A673 (cell line): ENCODE data around the gene CCDC40. TPM values are rescaled to one million over a fixed set of nuclear protein-coding genes. Genes with fewer than 3 reads are reported as not detected.
A peak's percentile ranks its signal among the peaks of the same experiment; 100 is the strongest.

Experiments
- BruUV-seq: library from RNA; stranded (reverse); fragments of 400-500 nt; replicated peaks from 2 replicates; lab custom pipeline; 2021; lab: Mats Ljungman, UMichigan
- CTCF ChIA-PET: fragments of 300-600 bp; sonication (Branson Sonifier 250); formaldehyde crosslinking; loops from one replicate; lab custom pipeline; 2022; ENCODE audit warnings: antibody characterized with exemption; lab: Charles Lee
- POLR2A ChIA-PET: fragments of 300-600 bp; sonication (Branson Sonifier 250); formaldehyde crosslinking; loops from one replicate; lab custom pipeline; 2022; ENCODE audit warnings: antibody characterized with exemption; ENCODE audit not compliant: low non-redundant PET; lab: Charles Lee
- DNase-seq: peaks from one replicate; pipeline ENCODE4 v3.0.0-alpha.2; 2015; ENCODE audit warnings: low spot score
- H3K27ac ChIP-seq: fragments of 200-600 bp; sonication (generic); 2 replicates; pipeline ENCODE4 v1.5.1; 2016; ENCODE audit warnings: mixed run types, low read depth, mild to moderate bottlenecking, mixed read lengths, antibody characterized with exemption, low read length; ENCODE audit not compliant: poor library complexity, severe bottlenecking
- H3K27me3 ChIP-seq: fragments of 200-600 bp; sonication (generic); replicated peaks from 2 replicates; pipeline ENCODE4 v1.6.1; 2017; ENCODE audit warnings: mixed run types, low read depth, mild to moderate bottlenecking, mixed read lengths, antibody characterized with exemption, low read length; ENCODE audit not compliant: insufficient read depth, poor library complexity
- H3K36me3 ChIP-seq: fragments of 200-600 bp; sonication (generic); 2 replicates; pipeline ENCODE4 v1.6.1; 2016; ENCODE audit warnings: mixed run types, mild to moderate bottlenecking, mixed read lengths, antibody characterized with exemption, low read length; ENCODE audit not compliant: insufficient read depth, poor library complexity, severe bottlenecking
- H3K4me1 ChIP-seq: fragments of 200-600 bp; sonication (generic); 2 replicates; pipeline ENCODE4 v1.6.1; 2017; ENCODE audit warnings: mixed run types, mild to moderate bottlenecking, mixed read lengths, antibody characterized with exemption, low read length; ENCODE audit not compliant: insufficient read depth, poor library complexity, severe bottlenecking
- H3K4me3 ChIP-seq: fragments of 200-600 bp; sonication (generic); 2 replicates; pipeline ENCODE4 v1.5.1; 2016; ENCODE audit warnings: low read depth, mixed run types, mild to moderate bottlenecking, mixed read lengths, low read length; ENCODE audit not compliant: poor library complexity, severe bottlenecking
- H3K9me3 ChIP-seq: fragments of 200-600 bp; sonication (generic); 2 replicates; pipeline ENCODE4 v1.6.1; 2016; ENCODE audit warnings: mixed run types, low read depth, mild to moderate bottlenecking, mixed read lengths, antibody characterized with exemption, low read length; ENCODE audit not compliant: poor library complexity, severe bottlenecking
- EZH2 ChIP-seq: fragments of 200-600 bp; sonication (generic); IDR thresholded peaks from 2 replicates; pipeline ENCODE4 v1.6.1; 2017; ENCODE audit warnings: borderline replicate concordance, low read depth, mild to moderate bottlenecking, mixed read lengths, antibody characterized with exemption, low read length; ENCODE audit not compliant: poor library complexity, severe bottlenecking
- intact Hi-C: fragments of 100-400 bp; cut with micrococcal nuclease; formaldehyde crosslinking; loops from one replicate; pipeline ENCODE4 v1.10.0; 2022; ENCODE audit not compliant: unreplicated experiment
- total RNA-seq: library from RNA; stranded (reverse); gene quantifications from 2 replicates; pipeline ENCODE4 v1.2.3, GENCODE V29; 2021
- TF ChIP-seq, protein P1 (sequence below): fragments of 300-800, 200-600 bp; sonication (generic); conservative IDR thresholded peaks from 2 replicates; pipeline ENCODE4 v1.5.1; 2017; ENCODE audit warnings: low read depth, mild to moderate bottlenecking, antibody characterized with exemption, low read length, moderate library complexity, mixed read lengths

The CCDC40 gene
- total RNA-seq, 1 experiment from 2014 or later, result 3.5 TPM

DNA sequence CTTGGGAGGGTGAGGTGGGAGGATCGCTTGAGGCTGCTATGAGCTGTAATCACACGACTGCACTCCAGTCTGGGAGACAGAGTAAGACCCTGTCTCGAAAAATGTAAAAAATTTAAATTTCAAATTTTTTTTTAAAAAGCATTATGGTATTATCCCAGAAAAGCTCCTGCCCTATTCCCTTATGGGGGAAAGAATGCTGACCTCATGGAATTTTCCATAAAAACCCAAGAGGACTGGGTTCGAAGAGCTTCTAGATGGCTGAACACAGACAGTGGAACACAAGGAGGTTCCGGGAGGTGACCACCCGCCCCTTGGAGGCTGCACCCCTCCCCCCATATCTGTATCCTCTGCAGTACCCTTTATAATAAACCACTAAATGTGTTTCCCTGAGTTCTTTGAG, 106.5 kb downstream of the CCDC40 start:
- CTCF ChIA-PET, result no interaction called here
- peaks cover 65% of the 10 kb centered on the region for H3K36me3 ChIP-seq
- BruUV-seq, result no TSS peak

DNA sequence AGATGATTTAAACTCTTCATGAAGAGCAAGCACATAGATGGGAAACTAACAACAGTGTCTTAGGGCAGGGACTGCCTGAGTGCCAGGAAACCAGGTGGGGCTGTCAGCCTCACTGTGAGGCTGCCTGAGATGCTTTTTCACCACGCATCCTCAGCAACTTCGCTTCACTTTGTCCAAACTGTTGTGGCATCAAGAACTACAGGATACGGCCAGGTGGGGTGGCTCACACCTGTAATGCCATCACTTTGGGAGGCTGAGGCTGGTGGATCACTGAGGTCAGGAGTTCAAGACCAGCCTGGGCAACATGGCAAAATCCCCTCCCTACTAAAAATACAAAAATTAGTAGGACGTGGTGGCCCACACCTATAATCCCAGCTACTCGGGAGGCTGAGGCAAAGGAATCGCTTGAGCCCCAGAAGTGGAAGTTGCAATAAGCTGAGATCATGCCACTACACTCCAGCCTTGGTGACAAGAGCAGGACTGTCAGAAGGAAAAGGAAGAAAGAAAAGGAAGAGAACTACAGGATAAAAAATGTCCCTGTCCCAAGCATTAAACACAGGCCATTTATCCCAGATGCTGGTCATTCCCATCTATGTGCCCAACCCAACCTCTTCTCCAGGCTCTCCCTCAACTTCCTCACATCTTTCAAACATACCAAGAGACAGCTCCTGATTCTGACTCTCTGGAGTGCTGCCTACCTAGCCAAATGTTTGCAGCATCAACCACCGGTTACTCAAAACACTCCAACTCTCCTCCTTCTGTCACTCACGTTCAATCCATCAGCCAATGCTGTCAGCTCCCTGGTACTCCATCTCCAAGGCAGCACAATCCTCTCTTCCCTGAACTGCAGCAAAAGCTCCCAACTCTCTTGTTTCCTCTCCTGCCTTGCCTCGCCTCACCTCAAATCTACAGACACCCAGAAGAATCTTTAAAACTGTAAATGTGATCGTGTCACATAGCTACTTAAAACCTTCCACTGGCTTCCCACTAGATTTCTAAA, 108.9 kb downstream of the CCDC40 start:
- Histone ChIP-seq H3K36me3 (peaks cover 41% of the 10 kb centered on the region), H3K4me3 (peak overlapping the region; percentile 94), H3K27ac (peak overlapping the region; percentile 92), H3K4me1 (peaks cover 12% of the 10 kb centered on the region), H3K9me3 (no peaks in the 10 kb centered on the region), H3K27me3 (no peaks in the 10 kb centered on the region)
- intact Hi-C loops, result no loop called here
- ChIA-PET POLR2A (interaction anchor here (0.6 to 0.7 kb wide), 2 partner anchors 10 to 29 kb away, joined by 4 read pairs; no protein-coding TSS in a partner anchor), CTCF (interaction anchor here (0.6 to 1.3 kb wide), 2 partner anchors 44 to 269 kb away, joined by 3 read pairs; partner anchors contain the start of gene GAA)
- DNase-seq, result no peak
- no peak for TF ChIP-seq EZH2
- TF ChIP-seq, protein P1, sequence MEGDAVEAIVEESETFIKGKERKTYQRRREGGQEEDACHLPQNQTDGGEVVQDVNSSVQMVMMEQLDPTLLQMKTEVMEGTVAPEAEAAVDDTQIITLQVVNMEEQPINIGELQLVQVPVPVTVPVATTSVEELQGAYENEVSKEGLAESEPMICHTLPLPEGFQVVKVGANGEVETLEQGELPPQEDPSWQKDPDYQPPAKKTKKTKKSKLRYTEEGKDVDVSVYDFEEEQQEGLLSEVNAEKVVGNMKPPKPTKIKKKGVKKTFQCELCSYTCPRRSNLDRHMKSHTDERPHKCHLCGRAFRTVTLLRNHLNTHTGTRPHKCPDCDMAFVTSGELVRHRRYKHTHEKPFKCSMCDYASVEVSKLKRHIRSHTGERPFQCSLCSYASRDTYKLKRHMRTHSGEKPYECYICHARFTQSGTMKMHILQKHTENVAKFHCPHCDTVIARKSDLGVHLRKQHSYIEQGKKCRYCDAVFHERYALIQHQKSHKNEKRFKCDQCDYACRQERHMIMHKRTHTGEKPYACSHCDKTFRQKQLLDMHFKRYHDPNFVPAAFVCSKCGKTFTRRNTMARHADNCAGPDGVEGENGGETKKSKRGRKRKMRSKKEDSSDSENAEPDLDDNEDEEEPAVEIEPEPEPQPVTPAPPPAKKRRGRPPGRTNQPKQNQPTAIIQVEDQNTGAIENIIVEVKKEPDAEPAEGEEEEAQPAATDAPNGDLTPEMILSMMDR, result no peak
- BruUV-seq, result TSS peak; percentile 61

More for the DNA sequence above, 106.5 kb downstream of the CCDC40 start:
- intact Hi-C loops, result no loop called here
- POLR2A ChIA-PET, result no interaction called here
- Histone ChIP-seq H3K27me3 (no peaks in the 10 kb centered on the region), H3K4me1 (peaks cover 12% of the 10 kb centered on the region), H3K4me3 (no peak overlapping the region), H3K9me3 (no peaks in the 10 kb centered on the region), H3K27ac (no peak overlapping the region)
- DNase-seq, result no peak
- no peak for TF ChIP-seq EZH2
- TF ChIP-seq, protein P1, result no peak

DNA sequence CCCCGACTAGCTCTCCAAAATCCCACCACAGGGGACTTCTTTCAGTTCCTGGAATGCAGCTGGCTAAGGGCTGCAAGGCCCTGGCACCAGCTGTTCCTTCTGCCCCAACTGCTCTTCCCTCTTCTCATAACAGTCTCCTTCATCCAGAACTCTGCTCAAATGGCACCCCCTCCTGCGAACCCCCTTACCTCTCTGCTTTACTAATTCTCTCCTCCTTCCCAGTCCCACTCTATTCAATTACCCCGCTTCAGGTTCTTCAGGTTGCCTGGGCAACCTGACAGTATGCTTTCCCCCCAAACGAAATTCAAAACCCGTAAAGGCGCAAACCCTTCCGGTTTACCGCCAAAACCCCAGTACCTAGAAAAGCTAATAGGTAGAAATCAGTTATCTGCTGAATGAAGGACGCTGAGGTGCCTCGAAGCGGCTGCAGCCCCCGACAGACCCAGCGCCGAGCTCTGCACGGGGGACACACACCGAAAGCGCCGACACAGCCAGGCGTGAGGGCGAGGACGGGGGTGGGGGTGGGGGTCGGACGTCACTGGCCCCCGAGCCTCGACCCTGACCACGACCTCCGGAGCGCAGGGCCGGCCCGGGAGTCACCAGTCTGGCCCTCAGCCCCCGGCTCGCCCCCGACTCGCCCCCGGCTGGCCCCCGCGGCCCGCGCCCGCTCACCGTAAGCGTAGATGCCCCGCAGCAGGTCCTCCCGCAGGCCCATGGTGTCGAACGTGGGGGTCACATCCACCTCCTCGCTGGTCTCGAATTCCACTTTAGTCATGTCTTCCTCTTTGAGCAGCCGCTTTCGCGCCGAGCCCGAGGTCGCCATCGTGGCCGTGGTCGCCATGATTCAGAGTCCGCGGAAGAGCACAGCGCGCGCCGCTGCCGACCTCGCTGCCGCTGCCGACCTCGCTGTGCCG, 109.9 kb downstream of the CCDC40 start:
- Histone ChIP-seq H3K36me3 (peaks cover 31% of the 10 kb centered on the region), H3K27me3 (no peaks in the 10 kb centered on the region), H3K27ac (peak overlapping the region; percentile 92), H3K9me3 (no peaks in the 10 kb centered on the region), H3K4me1 (peaks cover 12% of the 10 kb centered on the region), H3K4me3 (peak overlapping the region; percentile 94)
- intact Hi-C loops, result no loop called here
- ChIA-PET POLR2A (interaction anchor here (0.6 kb wide), 1 partner anchor 11 kb away, joined by 4 read pairs; no protein-coding TSS in a partner anchor), CTCF (interaction anchor here (1.3 kb wide), 1 partner anchor 45 kb away, joined by 3 read pairs; the partner anchor contains the start of gene GAA)
- peak; percentile 33 for DNase-seq
- TF ChIP-seq, protein P1, result no peak
- no peak for TF ChIP-seq EZH2
- BruUV-seq, result no TSS peak
